Spleen (tissue), 11 donors: ENCODE results near the gene AHI1. TPM values are rescaled to one million over a fixed set of nuclear protein-coding genes. Genes with fewer than 3 reads are reported as not detected.

ENCODE experiments used
- DNase-seq: peaks from one replicate; pipeline ENCODE4 v3.0.0-alpha.2; 2020
- H3K27ac ChIP-seq, 8 donors: fragments of 200-600 bp; sonication (generic) in 7 of 8; 1 replicate in 4 of 8; 2 replicates in 4 of 8; pipeline versions ENCODE4 v1.5.0 to v1.8.0; 2016 to 2021; ENCODE audit warnings: inconsistent platforms in 4 of 8, mild to moderate bottlenecking in 4 of 8, moderate library complexity in 1 of 8
- H3K27me3 ChIP-seq, 7 donors: fragments of 200-600 bp; sonication (generic) in 6 of 7; replicated peaks in 1 of 7; 1 replicate in 4 of 7; 2 replicates in 3 of 7; pipeline versions ENCODE4 v1.5.0 to v1.8.0; 2016 to 2021; ENCODE audit warnings: inconsistent platforms in 3 of 7, mild to moderate bottlenecking in 1 of 7
- H3K36me3 ChIP-seq, 6 donors: fragments of 200-600 bp; sonication (generic) in 5 of 6; 1 replicate in 4 of 6; 2 replicates in 2 of 6; pipeline versions ENCODE4 v1.5.0 to v1.8.0; 2016 to 2021; ENCODE audit warnings: inconsistent platforms in 2 of 6
- H3K4me1 ChIP-seq, 6 donors: fragments of 200-600 bp; sonication (generic) in 5 of 6; 1 replicate in 3 of 6; 2 replicates in 3 of 6; pipeline versions ENCODE4 v1.5.0 to v1.8.0; 2016 to 2021; ENCODE audit warnings: inconsistent platforms in 3 of 6
- H3K4me3 ChIP-seq, 8 donors: fragments of 200-600 bp; sonication (generic) in 7 of 8; 1 replicate in 4 of 8; 2 replicates in 4 of 8; pipeline versions ENCODE4 v1.5.0 to v1.8.0; 2016 to 2021; ENCODE audit warnings: inconsistent platforms in 4 of 8, mild to moderate bottlenecking in 4 of 8, moderate library complexity in 2 of 8
- H3K9me3 ChIP-seq, 8 donors: fragments of 200-600 bp; sonication (generic) in 7 of 8; 1 replicate in 4 of 8; 2 replicates in 4 of 8; pipeline versions ENCODE4 v1.5.0 to v1.8.0; 2016 to 2021; ENCODE audit warnings: inconsistent platforms in 4 of 8
- CTCF ChIP-seq, 11 experiments: fragments of 200-600 bp in 7 of 11; fragments of 450-650 bp in 4 of 11; sonication (generic) in 4 of 11; IDR thresholded peaks in 8 of 11; conservative IDR thresholded peaks in 3 of 11; 1 replicate in 7 of 11; 2 replicates in 4 of 11; pipeline versions ENCODE4 v1.4.0 to v1.8.0; 2016 to 2021; ENCODE audit warnings: antibody characterized with exemption in 11 of 11, inconsistent platforms in 4 of 11, mild to moderate bottlenecking in 1 of 11
- POLR2A ChIP-seq, 3 donors: fragments of 450-650 bp; IDR thresholded peaks; one replicate each; pipeline ENCODE4 v1.5.1; 2017; ENCODE audit warnings: antibody characterized with exemption in 3 of 3, mild to moderate bottlenecking in 1 of 3
- POLR2AphosphoS5 ChIP-seq, 3 donors: sonication (generic); formaldehyde crosslinking; IDR thresholded peaks; one replicate each; pipeline ENCODE4 v1.5.1; 2017; ENCODE audit warnings: antibody characterized with exemption in 3 of 3
- WGBS, 5 donors: extraction: QIAGEN DNeasy Blood & Tissue Kit in 3 of 5; methylation state at CpG; one replicate each; pipeline versions ENCODE4 v1.1.5 to v1.1.7; 2013 to 2018; 5-methylcytosine and 5-hydroxymethylcytosine counted together
- intact Hi-C: fragments of 100-400 bp; cut with DNase I; formaldehyde crosslinking; loops from one replicate; pipeline ENCODE4 v1.15.0; 2023; ENCODE audit warnings: low total_unique reads
- polyA plus RNA-seq, 3 donors: library from polyadenylated mRNA; stranded (reverse); fragments of 200-250 nt; gene quantifications; one replicate each; pipeline ENCODE4 v1.2.1, GENCODE V29; 2013
- total RNA-seq, 7 donors: library from RNA; depleted of rRNA in 3 of 7; stranded (reverse); fragments of >200 nt in 3 of 7; fragmentation: NEBNext Ultra II Directional in 4 of 7; extraction: Animal tissue kit (Norgen Biotek cat#: 25700) in 4 of 7; gene quantifications; one replicate each; pipeline versions ENCODE4 v1.1.0 to v1.2.1, GENCODE V29; 2016 to 2021
- donor health status: healthy with polysubstance abuse.
- donor health status: DM: no; HTN: no; CAD: no; lungs with moderate emphysema.
- donor health status: DM: no; HTN: no; CAD: no.
- donor health status: Bipolar disorder and iron deficiency.
- donor health status: healthy.
- donor health status: DM: no; HTN: no; CAD: no.
- donor health status: DM: yes; HTN: yes; CAD: no.

AHI1 gene
- total and polyA plus RNA-seq, 10 donors = 3.6 to 21.8 (median 16.9) TPM

DNA sequence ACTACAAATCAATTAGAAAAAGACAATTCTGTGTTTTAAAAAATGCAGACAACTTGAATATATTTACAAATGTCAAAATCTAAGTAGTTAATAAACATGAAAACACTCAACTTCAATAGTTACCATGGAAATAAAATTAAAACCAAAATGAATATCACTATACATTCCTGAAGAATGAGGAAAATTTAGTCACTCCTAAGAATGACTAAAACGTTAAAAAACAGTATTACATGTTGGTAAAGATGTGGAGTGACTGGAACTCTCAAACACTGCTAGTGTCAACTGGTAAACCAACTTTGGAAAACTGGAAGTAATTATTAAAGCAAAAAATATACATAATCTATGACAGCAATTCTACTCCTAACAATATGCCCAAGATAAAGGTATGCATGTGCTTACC, 36.3 kb downstream of the AHI1 start:
- Histone ChIP-seq H3K4me3 (no peak overlapping the region), H3K9me3 (no peaks in the 10 kb centered on the region), H3K27ac (no peak overlapping the region), H3K27me3 (no peaks in the 10 kb centered on the region), H3K36me3 (peaks cover 0 to 38% (median 2%) of the 10 kb centered on the region in 6 donors), H3K4me1 (peaks cover 0 to 7% (median 0%) of the 10 kb centered on the region in 6 donors)
- no peak for DNase-seq
- TF ChIP-seq POLR2AphosphoS5 (IDR thresholded peaks at IDR 0.05) (no peak), POLR2A (IDR thresholded peaks at IDR 0.05) (no peak), CTCF (IDR thresholded peaks at IDR 0.05 in 8 of 11, conservative IDR thresholded peaks at IDR 0.05 in 3 of 11) (no peak)
- intact Hi-C loops = no loop called here
- WGBS, 5 donors = 75 to 90% (median 81%) methylated on average over 1 of the region's 1 CpG

- peaks cover 0 to 34% (median 3%) of the 10 kb centered on the region in 6 donors for H3K36me3 ChIP-seq
- TF ChIP-seq POLR2AphosphoS5 (IDR thresholded peaks at IDR 0.05) (no peak), CTCF (IDR thresholded peaks at IDR 0.05 in 8 of 11, conservative IDR thresholded peaks at IDR 0.05 in 3 of 11) (no peak), POLR2A (IDR thresholded peaks at IDR 0.05) (no peak)
- intact Hi-C loops = no loop called here
- DNase-seq = no peak
- H3K9me3 ChIP-seq = no peaks in the 10 kb centered on the region
- no peaks in the 10 kb centered on the region for H3K4me1 ChIP-seq
- no peaks in the 10 kb centered on the region for H3K27me3 ChIP-seq
- H3K27ac ChIP-seq = no peak overlapping the region
- H3K4me3 ChIP-seq = no peak overlapping the region
Observed at GRCh38 chr6:135458051-135458450, 39.5 kb downstream of the AHI1 start.

- Histone ChIP-seq H3K4me1 (no peaks in the 10 kb centered on the region), H3K27ac (no peak overlapping the region), H3K27me3 (no peaks in the 10 kb centered on the region), H3K36me3 (peaks cover 0 to 24% (median 4%) of the 10 kb centered on the region in 6 donors), H3K4me3 (no peak overlapping the region), H3K9me3 (no peaks in the 10 kb centered on the region)
- intact Hi-C loops = no loop called here
- no peak for TF ChIP-seq POLR2A (IDR thresholded peaks at IDR 0.05)
- peak; percentile 14 to 78 (median 64) for TF ChIP-seq CTCF (IDR thresholded peaks at IDR 0.05 in 8 of 11, conservative IDR thresholded peaks at IDR 0.05 in 3 of 11)
- no peak for DNase-seq
- 14 to 33% (median 22%) methylated on average over 2 of the region's 2 CpGs for WGBS, 5 donors
Observed at GRCh38 chr6:135451617-135452190, 45.8 kb downstream of the AHI1 start.

DNA sequence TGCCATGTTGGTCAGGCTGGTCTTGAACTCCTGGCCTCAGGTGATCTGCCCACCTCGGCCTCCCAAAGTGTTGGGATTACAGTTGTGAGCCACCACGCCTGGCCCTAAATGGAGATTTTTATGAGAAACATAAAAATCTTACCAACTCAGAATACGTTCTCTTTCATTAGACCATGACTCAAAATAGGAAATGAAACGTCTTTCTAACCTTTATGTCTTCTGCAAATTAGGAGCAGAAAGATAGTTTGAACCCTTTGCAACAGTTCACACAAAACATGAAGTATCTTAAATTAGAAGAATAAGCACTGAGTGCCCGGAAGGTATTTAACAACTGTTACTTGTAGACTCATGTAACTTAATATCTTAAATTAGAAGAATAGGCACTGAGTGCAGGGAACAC, 48.3 kb downstream of the AHI1 start:
- no peak for DNase-seq
- H3K27me3 ChIP-seq = no peaks in the 10 kb centered on the region
- WGBS, 5 donors = 60 to 79% (median 73%) methylated on average over 5 of the region's 5 CpGs
- no peaks in the 10 kb centered on the region for H3K4me1 ChIP-seq
- no peak overlapping the region for H3K4me3 ChIP-seq
- H3K36me3 ChIP-seq = peaks cover 0 to 15% (median 7%) of the 10 kb centered on the region in 6 donors
- H3K9me3 ChIP-seq = no peaks in the 10 kb centered on the region
- intact Hi-C loops = no loop called here
- TF ChIP-seq POLR2AphosphoS5 (IDR thresholded peaks at IDR 0.05) (no peak), CTCF (IDR thresholded peaks at IDR 0.05 in 8 of 11, conservative IDR thresholded peaks at IDR 0.05 in 3 of 11) (no peak), POLR2A (IDR thresholded peaks at IDR 0.05) (no peak)
- H3K27ac ChIP-seq = no peak overlapping the region
